ENCODE results near the gene SDSL. TPM values are rescaled to one million over a fixed set of nuclear protein-coding genes. Genes with fewer than 3 reads are reported as not detected.
A peak's percentile ranks its signal among the peaks of the same experiment; 100 is the strongest.

SDSL gene
- total RNA-seq, 2 donors from 2014 or later: 0.76 to 2.6 TPM

DNA sequence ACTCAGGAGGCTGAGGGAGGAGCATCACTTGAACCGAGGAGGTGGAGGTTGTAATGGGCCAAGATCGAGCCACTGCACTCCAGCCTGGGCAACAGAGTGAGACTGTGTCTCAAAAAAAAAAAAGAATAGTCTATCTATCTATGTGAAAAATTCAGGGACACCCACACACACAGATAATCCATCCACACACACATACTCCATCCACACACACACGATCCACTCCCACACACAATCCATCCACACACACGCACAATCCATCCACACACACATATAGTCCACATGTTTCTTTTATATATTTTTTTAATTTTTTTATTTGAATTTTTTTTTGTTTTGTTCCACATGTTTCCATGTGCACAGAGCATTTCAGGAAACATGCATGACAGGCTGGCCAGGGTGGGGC is 21.8 kb upstream of the SDSL start:
- no peak overlapping the region for H3K4me3 Mint-ChIP-seq
- no peaks in the 10 kb centered on the region for H3K36me3 Mint-ChIP-seq
- H3K9me3 Mint-ChIP-seq: no peaks in the 10 kb centered on the region
- H3K27me3 Mint-ChIP-seq: peaks cover 8 to 11% of the 10 kb centered on the region in 2 donors
- H3K4me1 Mint-ChIP-seq (ENCODE audit: low read depth in 2 of 2): no peaks in the 10 kb centered on the region
- H3K27ac Mint-ChIP-seq: no peak overlapping the region
- no peak for DNase-seq (ENCODE audit: low spot score)
- ATAC-seq: no peak

GRCh38 chr12:113401066-113402000 is 20.8 kb upstream of the SDSL start:
- H3K4me1 Mint-ChIP-seq (ENCODE audit: low read depth in 2 of 2): no peaks in the 10 kb centered on the region
- H3K27me3 Mint-ChIP-seq: peaks cover 8 to 11% of the 10 kb centered on the region in 2 donors
- no peak overlapping the region for H3K27ac Mint-ChIP-seq
- no peak for DNase-seq (ENCODE audit: low spot score)
- no peaks in the 10 kb centered on the region for H3K36me3 Mint-ChIP-seq
- no peak overlapping the region for H3K4me3 Mint-ChIP-seq
- H3K9me3 Mint-ChIP-seq: no peaks in the 10 kb centered on the region
- no peak for ATAC-seq

GRCh38 chr12:113402586-113403260 is 19.5 kb upstream of the SDSL start:
- H3K4me1 Mint-ChIP-seq (ENCODE audit: low read depth in 2 of 2): no peaks in the 10 kb centered on the region
- H3K27ac Mint-ChIP-seq: no peak overlapping the region
- ATAC-seq (no peak), DNase-seq (ENCODE audit: low spot score) (no peak)
- H3K27me3 Mint-ChIP-seq: peaks cover 8% of the 10 kb centered on the region in 2 donors
- H3K36me3 Mint-ChIP-seq: no peaks in the 10 kb centered on the region
- H3K4me3 Mint-ChIP-seq: no peak overlapping the region
- no peaks in the 10 kb centered on the region for H3K9me3 Mint-ChIP-seq

DNA sequence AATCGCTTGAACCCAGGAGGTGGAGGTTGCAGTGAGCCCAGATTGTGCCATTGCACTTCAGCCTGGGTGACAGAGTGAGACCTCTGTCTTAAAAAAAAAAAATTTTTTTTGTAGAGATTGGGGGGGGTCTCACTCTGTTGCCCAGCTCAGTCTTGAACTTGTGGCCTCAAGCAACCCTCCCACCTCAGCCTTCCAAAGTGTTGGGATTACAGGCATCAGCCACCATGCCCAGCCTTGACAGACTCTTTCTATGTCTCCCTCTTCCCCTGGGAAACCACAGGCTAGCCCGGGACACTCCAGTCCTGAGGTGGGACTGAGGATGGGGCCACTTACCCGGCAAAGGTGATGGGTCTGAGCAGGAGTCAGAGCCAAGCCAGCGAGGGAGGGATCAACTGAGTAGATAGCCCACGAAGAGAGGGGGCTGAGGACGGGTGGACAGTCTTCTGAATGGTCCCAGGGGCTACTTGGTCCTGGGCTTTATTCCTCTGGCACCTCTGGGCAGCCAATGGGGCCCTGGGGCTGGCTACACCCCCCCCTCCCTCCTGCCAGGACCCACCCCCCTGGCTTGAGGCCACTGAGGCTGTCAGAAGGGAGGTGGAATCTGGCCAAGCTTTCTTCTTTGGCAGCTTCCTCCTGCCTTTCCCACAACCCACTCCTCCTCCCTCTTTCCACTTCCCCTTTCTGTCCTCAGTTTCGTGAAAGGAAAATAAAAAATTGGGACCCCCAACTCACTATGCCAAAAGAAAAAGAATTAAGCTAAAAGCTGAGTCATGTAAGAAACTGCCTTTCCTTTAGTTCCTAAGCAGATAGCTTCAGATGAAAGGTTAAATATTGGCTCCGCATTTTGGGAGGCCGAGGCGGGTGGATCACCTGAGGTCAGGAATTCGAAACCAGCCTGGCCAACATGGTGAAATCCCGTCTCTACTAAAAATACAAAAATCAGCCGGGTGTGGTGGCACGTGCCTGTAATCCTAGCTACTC is 18.5 kb upstream of the SDSL start, which contains the start of gene SDS:
TSS of gene SDS (minus strand) at position 453 of the 981 bp plus-strand sequence. CDS start 4,179 bp downstream, outside the sequence.
- ATAC-seq (peak in 1 of 2 donors; percentile 31), DNase-seq (ENCODE audit: low spot score) (no peak)
- H3K4me1 Mint-ChIP-seq (ENCODE audit: low read depth in 2 of 2): no peaks in the 10 kb centered on the region
- H3K36me3 Mint-ChIP-seq: no peaks in the 10 kb centered on the region
- no peak within 1 kb of the TSS for H3K4me3 Mint-ChIP-seq
- H3K9me3 Mint-ChIP-seq: no peaks in the 10 kb centered on the region
- peaks cover 7 to 8% of the 10 kb centered on the region in 2 donors for H3K27me3 Mint-ChIP-seq
- H3K27ac Mint-ChIP-seq: no peak within 1 kb of the TSS

- Mint-ChIP-seq H3K27me3 (peaks cover 7 to 9% of the 10 kb centered on the region in 2 donors), H3K4me1 (ENCODE audit: low read depth in 2 of 2) (no peaks in the 10 kb centered on the region), H3K27ac (no peak overlapping the region), H3K36me3 (no peaks in the 10 kb centered on the region), H3K4me3 (no peak overlapping the region), H3K9me3 (no peaks in the 10 kb centered on the region)
- ATAC-seq: no peak
- no peak for DNase-seq (ENCODE audit: low spot score)
Observed at GRCh38 chr12:113405694-113406093, 16.5 kb upstream of the SDSL start.

GRCh38 chr12:113407931-113408600 is 14.1 kb upstream of the SDSL start:
- H3K4me3 Mint-ChIP-seq: no peak overlapping the region
- no peaks in the 10 kb centered on the region for H3K9me3 Mint-ChIP-seq
- no peaks in the 10 kb centered on the region for H3K36me3 Mint-ChIP-seq
- no peak overlapping the region for H3K27ac Mint-ChIP-seq
- no peaks in the 10 kb centered on the region for H3K4me1 Mint-ChIP-seq (ENCODE audit: low read depth in 2 of 2)
- DNase-seq (ENCODE audit: low spot score) (no peak), ATAC-seq (no peak)
- H3K27me3 Mint-ChIP-seq: peaks cover 7% of the 10 kb centered on the region in 2 donors

GRCh38 chr12:113408756-113409298 is 13.4 kb upstream of the SDSL start:
- no peak overlapping the region for H3K27ac Mint-ChIP-seq
- H3K36me3 Mint-ChIP-seq: no peaks in the 10 kb centered on the region
- H3K4me3 Mint-ChIP-seq: no peak overlapping the region
- ATAC-seq: no peak
- H3K9me3 Mint-ChIP-seq: no peaks in the 10 kb centered on the region
- no peaks in the 10 kb centered on the region for H3K4me1 Mint-ChIP-seq (ENCODE audit: low read depth in 2 of 2)
- no peak for DNase-seq (ENCODE audit: low spot score)
- peaks cover 7% of the 10 kb centered on the region in 2 donors for H3K27me3 Mint-ChIP-seq

DNA sequence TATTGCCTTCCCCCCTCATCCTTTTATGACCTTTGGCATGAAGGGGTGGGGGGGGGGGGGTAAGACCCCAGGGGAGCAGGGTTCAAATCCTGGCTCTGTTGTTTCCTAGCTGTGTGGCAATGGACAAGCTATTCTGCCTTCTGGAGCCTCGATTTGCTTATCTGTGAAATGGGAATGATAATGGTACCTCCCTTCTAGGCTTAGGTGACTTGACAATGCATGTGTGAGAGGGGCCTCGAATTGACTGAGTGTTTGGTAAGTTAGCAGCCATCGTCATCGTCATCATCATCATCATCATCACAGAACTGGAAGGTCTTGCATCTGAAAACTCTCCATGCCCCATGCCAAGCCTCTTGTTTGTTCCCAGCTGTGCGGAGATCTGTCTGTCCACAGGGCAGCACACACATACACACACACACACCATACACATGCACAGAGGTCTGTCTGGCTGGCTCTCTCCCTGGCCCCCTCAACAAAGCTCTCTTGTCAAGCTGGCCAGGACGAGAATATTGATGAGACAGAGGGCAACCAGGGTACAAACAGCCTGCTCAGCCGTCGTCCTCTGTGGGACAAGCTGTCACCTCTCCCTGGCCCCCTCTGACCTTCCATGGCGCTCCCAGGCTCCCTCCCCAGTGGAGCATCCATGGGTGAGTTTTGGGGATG is 12.6 kb upstream of the SDSL start:
- DNase-seq (ENCODE audit: low spot score) (no peak), ATAC-seq (peak; percentile 20 to 26)
- Mint-ChIP-seq H3K9me3 (no peaks in the 10 kb centered on the region), H3K27ac (no peak overlapping the region), H3K4me3 (no peak overlapping the region), H3K36me3 (no peaks in the 10 kb centered on the region), H3K4me1 (ENCODE audit: low read depth in 2 of 2) (no peaks in the 10 kb centered on the region), H3K27me3 (peaks cover 4 to 8% of the 10 kb centered on the region in 2 donors)

DNA sequence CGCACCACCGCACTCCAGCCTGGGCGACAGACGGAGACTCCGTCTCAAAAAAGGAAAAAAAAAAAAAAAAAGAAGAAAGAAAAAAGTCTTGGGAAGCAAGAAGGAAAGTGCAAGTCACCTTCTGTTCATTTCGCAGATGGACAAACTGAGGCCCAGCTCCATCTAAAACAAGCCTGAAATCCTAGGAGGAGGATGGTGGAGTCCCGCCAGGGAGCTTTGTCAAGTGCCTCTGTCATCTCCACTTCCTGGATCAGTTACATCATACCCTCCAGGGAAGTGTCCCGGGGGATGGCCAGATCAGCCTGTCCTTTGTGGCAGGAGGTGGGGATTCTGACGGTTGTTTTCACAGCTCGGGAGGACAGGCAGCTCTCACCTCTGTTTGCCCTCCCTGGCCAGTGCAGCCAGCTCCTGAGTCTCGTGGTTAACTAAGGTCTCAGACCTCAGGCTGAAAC is 8.7 kb upstream of the SDSL start:
- H3K27me3 Mint-ChIP-seq: peaks cover 11 to 14% of the 10 kb centered on the region in 2 donors
- ATAC-seq (no peak), DNase-seq (ENCODE audit: low spot score) (no peak)
- no peaks in the 10 kb centered on the region for H3K36me3 Mint-ChIP-seq
- H3K4me3 Mint-ChIP-seq: no peak overlapping the region
- H3K4me1 Mint-ChIP-seq (ENCODE audit: low read depth in 2 of 2): no peaks in the 10 kb centered on the region
- no peak overlapping the region for H3K27ac Mint-ChIP-seq
- H3K9me3 Mint-ChIP-seq: no peaks in the 10 kb centered on the region

DNA sequence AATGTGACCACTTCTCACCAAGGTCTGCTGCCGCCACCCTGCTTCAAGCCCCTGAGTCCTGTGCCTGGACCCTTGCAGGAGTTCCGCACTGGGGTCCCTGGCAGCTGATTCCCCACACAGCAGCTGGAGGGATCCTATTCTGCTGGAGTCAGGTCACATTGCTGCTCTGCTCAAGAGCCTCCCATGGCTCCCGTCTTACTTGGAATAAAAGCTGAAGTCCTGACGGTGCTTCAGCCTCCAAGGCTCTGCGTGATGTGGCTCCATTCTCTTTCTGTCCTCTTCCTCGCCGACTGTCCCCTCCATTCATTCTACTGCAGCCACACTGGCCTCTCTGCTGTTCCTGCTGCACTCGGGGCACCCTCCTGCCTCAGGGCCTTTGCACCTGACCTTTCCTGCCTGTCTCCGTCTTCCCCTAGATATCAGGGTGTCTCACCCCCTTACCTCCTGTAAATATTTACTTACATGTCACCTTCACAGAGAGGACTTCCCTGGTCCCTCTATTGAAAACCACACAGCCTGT is 7.6 kb upstream of the SDSL start:
- no peak overlapping the region for H3K4me3 Mint-ChIP-seq
- no peaks in the 10 kb centered on the region for H3K36me3 Mint-ChIP-seq
- H3K27me3 Mint-ChIP-seq: peaks cover 11 to 14% of the 10 kb centered on the region in 2 donors
- H3K4me1 Mint-ChIP-seq (ENCODE audit: low read depth in 2 of 2): no peaks in the 10 kb centered on the region
- no peaks in the 10 kb centered on the region for H3K9me3 Mint-ChIP-seq
- DNase-seq (ENCODE audit: low spot score) (no peak), ATAC-seq (no peak)
- no peak overlapping the region for H3K27ac Mint-ChIP-seq

GRCh38 chr12:113416091-113416754 is 6.0 kb upstream of the SDSL start:
- no peaks in the 10 kb centered on the region for H3K4me1 Mint-ChIP-seq (ENCODE audit: low read depth in 2 of 2)
- peaks cover 7 to 11% of the 10 kb centered on the region in 2 donors for H3K27me3 Mint-ChIP-seq
- H3K36me3 Mint-ChIP-seq: no peaks in the 10 kb centered on the region
- no peak for DNase-seq (ENCODE audit: low spot score)
- no peak overlapping the region for H3K27ac Mint-ChIP-seq
- no peak for ATAC-seq
- no peak overlapping the region for H3K4me3 Mint-ChIP-seq
- H3K9me3 Mint-ChIP-seq: no peaks in the 10 kb centered on the region

Data from natural killer cell treated with Interleukin-12 subunit alpha and Interleukin-12 subunit beta and Interleukin-15 and Interleukin-18, amount 100 ng/mL, for 72 hours (primary cell).